Activated naive CD4-positive, alpha-beta T cell treated with anti-CD3 and anti-CD28 coated beads for 36 hours (primary cell): ENCODE results near the gene FUT4. TPM values are rescaled to one million over a fixed set of nuclear protein-coding genes. Genes with fewer than 3 reads are reported as not detected.

Experiments
- CTCF ChIA-PET: fragments of 350-600 bp; sonication (Branson Sonifier 250); formaldehyde crosslinking; loops from one replicate; lab custom pipeline; 2021; ENCODE audit warnings: antibody characterized with exemption; lab: Charles Lee
- DNase-seq: peaks from one replicate; pipeline ENCODE4 v3.0.0-alpha.2; 2020
- H3K27ac Mint-ChIP-seq: one replicate; pipeline ENCODE4 v1.8.0; 2021; ENCODE audit warnings: mild to moderate bottlenecking, mixed read lengths
- H3K27me3 Mint-ChIP-seq: one replicate; pipeline ENCODE4 v1.8.0; 2021; ENCODE audit warnings: low read depth, mixed read lengths
- H3K36me3 Mint-ChIP-seq: one replicate; pipeline ENCODE4 v1.8.0; 2021; ENCODE audit warnings: low read depth, mixed read lengths
- H3K4me1 Mint-ChIP-seq: one replicate; pipeline ENCODE4 v1.8.0; 2021; ENCODE audit warnings: low read depth, mixed read lengths
- H3K4me3 Mint-ChIP-seq: one replicate; pipeline ENCODE4 v1.8.0; 2021; ENCODE audit warnings: mild to moderate bottlenecking, moderate library complexity, mixed read lengths
- H3K9me3 Mint-ChIP-seq: one replicate; pipeline ENCODE4 v1.8.0; 2021; ENCODE audit warnings: mixed read lengths
- intact Hi-C: fragments of 100-400 bp; cut with micrococcal nuclease; formaldehyde crosslinking; loops from one replicate; pipeline ENCODE4 v1.15.1; 2023
- total RNA-seq, 2 experiments: library from RNA; stranded (reverse); gene quantifications; one replicate each; pipeline ENCODE4 v1.2.3, GENCODE V29; 2021

Gene FUT4
- total RNA-seq, 2 experiments from 2014 or later: 2.8 to 2.9 TPM

DNA sequence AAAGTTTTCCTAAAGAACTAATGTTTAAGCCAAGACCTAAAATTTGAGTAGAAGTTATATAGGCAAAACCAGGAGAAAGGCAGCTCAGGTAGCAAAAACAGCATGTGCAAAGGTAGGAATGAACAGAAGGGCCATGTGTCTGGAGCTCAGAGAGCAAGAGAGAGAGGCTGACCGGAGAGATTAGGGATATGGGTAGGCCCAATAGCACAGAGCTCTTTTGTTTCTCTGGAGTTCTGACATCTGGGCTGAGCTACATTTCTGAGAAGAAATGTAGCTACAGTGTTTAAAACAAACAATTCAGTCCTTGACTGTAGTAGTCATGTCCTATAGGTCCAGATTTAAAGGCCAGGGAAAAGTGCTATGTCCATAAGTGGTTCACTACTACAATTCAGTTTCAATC, 27.0 kb upstream of the FUT4 start:
- intact Hi-C loops: loop anchor here (5.0 kb wide), 2 partner anchors 246 to 361 kb away; no protein-coding TSS in a partner anchor
- Mint-ChIP-seq H3K9me3 (no peaks in the 10 kb centered on the region), H3K36me3 (no peaks in the 10 kb centered on the region), H3K4me3 (no peak overlapping the region), H3K27ac (no peak overlapping the region), H3K4me1 (peaks cover 7% of the 10 kb centered on the region), H3K27me3 (peaks cover 11% of the 10 kb centered on the region)
- CTCF ChIA-PET: interaction anchor here (0.5 to 2.3 kb wide), 7 partner anchors 9 to 360 kb away, joined by 3 to 11 read pairs (median 4); no protein-coding TSS in a partner anchor
- no peak for DNase-seq

GRCh38 chr11:94518300-94518699, 25.4 kb upstream of the FUT4 start:
- Mint-ChIP-seq H3K9me3 (no peaks in the 10 kb centered on the region), H3K4me1 (no peaks in the 10 kb centered on the region), H3K27me3 (peaks cover 4% of the 10 kb centered on the region), H3K27ac (no peak overlapping the region), H3K36me3 (no peaks in the 10 kb centered on the region), H3K4me3 (no peak overlapping the region)
- intact Hi-C loops: loop anchor here (2.0 to 5.0 kb wide), 3 partner anchors 223 to 359 kb away; no protein-coding TSS in a partner anchor
- no peak for DNase-seq
- CTCF ChIA-PET: interaction anchor here (0.6 to 1.4 kb wide), 5 partner anchors 17 to 401 kb away, joined by 3 to 6 read pairs (median 5); no protein-coding TSS in a partner anchor

GRCh38 chr11:94519478-94520084, 24.1 kb upstream of the FUT4 start:
- CTCF ChIA-PET: interaction anchor here (0.7 to 2.6 kb wide), 12 partner anchors 14 to 548 kb away, joined by 3 to 13 read pairs (median 3); no protein-coding TSS in a partner anchor
- peak; percentile 16 for DNase-seq
- Mint-ChIP-seq H3K27me3 (peaks cover 9% of the 10 kb centered on the region), H3K4me3 (no peak overlapping the region), H3K9me3 (no peaks in the 10 kb centered on the region), H3K27ac (no peak overlapping the region), H3K36me3 (no peaks in the 10 kb centered on the region), H3K4me1 (no peaks in the 10 kb centered on the region)
- intact Hi-C loops: loop anchor here (1.0 to 5.0 kb wide), 7 partner anchors 24 to 378 kb away; partner anchors contain the start of gene FUT4

DNA sequence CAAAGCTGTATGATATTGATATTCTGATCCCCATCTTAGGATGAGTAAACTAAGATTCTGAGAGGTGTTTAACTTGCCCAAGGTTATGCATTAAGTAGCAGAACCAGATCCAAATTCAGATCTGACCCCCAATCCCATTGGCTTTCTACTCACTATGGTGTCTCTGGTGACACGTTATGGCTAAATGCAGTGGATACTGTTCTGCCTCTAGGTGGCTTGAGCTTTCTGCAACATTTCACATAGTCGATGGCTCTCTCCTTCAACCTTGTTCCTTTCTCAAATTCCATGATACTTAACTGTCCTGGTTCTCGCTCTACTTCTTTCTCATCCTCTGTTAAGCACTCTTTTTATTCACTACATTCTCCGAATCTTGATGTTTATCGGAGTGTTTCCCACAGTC, 22.0 kb upstream of the FUT4 start:
- no peaks in the 10 kb centered on the region for H3K36me3 Mint-ChIP-seq
- no peak overlapping the region for H3K4me3 Mint-ChIP-seq
- intact Hi-C loops: no loop called here
- CTCF ChIA-PET: interaction anchor here (0.6 to 2.6 kb wide), 8 partner anchors 8 to 721 kb away, joined by 3 to 13 read pairs (median 3); no protein-coding TSS in a partner anchor
- DNase-seq: no peak
- no peaks in the 10 kb centered on the region for H3K4me1 Mint-ChIP-seq
- no peak overlapping the region for H3K27ac Mint-ChIP-seq
- H3K9me3 Mint-ChIP-seq: no peaks in the 10 kb centered on the region
- H3K27me3 Mint-ChIP-seq: peaks cover 10% of the 10 kb centered on the region

DNA sequence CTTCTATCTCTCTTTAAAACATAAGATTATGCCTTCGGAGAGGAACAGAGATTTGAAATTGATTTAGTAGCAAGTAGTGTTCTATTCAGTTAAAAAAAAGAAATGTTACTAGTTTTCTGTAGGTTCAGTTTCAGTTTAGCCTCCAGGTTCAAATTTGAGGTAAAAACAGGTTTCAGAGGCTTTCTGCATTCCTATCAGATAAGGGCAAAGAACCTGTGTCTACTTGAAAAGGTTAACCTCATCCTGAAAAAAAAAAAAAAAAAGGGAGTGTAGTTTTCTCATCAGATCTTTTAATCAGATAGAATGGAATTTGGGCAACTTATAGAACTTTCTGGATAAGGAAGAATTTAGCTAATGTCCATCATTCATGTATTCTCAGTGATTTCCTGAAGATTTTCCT, 19.4 kb upstream of the FUT4 start:
- Mint-ChIP-seq H3K9me3 (no peaks in the 10 kb centered on the region), H3K4me3 (no peak overlapping the region), H3K27me3 (peaks cover 14% of the 10 kb centered on the region), H3K27ac (no peak overlapping the region), H3K36me3 (no peaks in the 10 kb centered on the region), H3K4me1 (no peaks in the 10 kb centered on the region)
- CTCF ChIA-PET: interaction anchor here (0.7 kb wide), 2 partner anchors 11 to 60 kb away, joined by 3 to 4 read pairs; no protein-coding TSS in a partner anchor
- no peak for DNase-seq
- intact Hi-C loops: no loop called here

DNA sequence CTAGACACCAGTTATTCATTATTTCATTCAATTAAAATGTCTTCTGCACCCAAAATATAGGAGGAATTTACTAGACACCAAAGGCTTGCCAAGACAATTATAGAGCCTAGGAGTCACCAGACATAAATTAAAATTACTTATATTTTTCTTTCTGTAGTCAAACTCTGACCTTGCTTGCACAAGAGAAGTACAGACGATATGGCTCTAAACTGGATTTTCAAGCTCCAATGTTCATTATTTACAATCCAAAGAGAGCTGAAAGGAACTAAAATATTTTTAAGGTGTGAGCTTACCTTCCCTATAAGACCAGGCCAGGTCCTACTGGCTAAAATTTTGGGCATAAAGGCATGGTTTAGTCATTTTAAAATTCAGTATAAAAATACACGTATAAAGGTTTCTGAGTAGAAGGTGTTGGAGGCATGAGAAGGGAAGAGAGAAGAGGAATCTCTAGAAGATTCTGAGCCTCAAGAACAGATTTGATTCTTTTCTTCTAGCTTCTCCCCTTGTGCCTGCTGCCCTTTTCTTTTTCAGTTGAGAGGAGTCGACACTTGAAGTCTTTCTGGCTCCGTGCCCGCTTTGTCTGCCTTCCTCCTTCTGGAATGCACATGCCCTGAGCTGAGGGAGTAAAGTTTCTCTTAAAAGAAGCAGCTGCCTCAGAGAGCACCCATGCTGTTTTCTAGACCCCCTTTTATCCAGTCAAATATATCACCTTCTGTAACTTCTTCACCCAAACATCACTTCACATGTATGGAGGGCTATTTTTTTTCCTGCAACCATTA, 18.0 kb upstream of the FUT4 start:
- no peak overlapping the region for H3K4me3 Mint-ChIP-seq
- no peaks in the 10 kb centered on the region for H3K9me3 Mint-ChIP-seq
- peaks cover 17% of the 10 kb centered on the region for H3K27me3 Mint-ChIP-seq
- H3K4me1 Mint-ChIP-seq: no peaks in the 10 kb centered on the region
- CTCF ChIA-PET: interaction anchor here (0.7 to 1.3 kb wide), 2 partner anchors 9 to 811 kb away, joined by 3 to 5 read pairs; no protein-coding TSS in a partner anchor
- DNase-seq: no peak
- no peak overlapping the region for H3K27ac Mint-ChIP-seq
- no peaks in the 10 kb centered on the region for H3K36me3 Mint-ChIP-seq
- intact Hi-C loops: no loop called here

GRCh38 chr11:94526645-94527438, 16.9 kb upstream of the FUT4 start:
- Mint-ChIP-seq H3K27ac (no peak overlapping the region), H3K4me1 (no peaks in the 10 kb centered on the region), H3K27me3 (peaks cover 17% of the 10 kb centered on the region), H3K36me3 (no peaks in the 10 kb centered on the region), H3K4me3 (no peak overlapping the region), H3K9me3 (no peaks in the 10 kb centered on the region)
- DNase-seq: no peak
- CTCF ChIA-PET: interaction anchor here (0.7 to 1.3 kb wide), 2 partner anchors 10 to 812 kb away, joined by 3 to 5 read pairs; no protein-coding TSS in a partner anchor
- intact Hi-C loops: no loop called here

- no peaks in the 10 kb centered on the region for H3K4me1 Mint-ChIP-seq
- H3K36me3 Mint-ChIP-seq: no peaks in the 10 kb centered on the region
- intact Hi-C loops: no loop called here
- DNase-seq: no peak
- CTCF ChIA-PET: no interaction called here
- no peaks in the 10 kb centered on the region for H3K9me3 Mint-ChIP-seq
- H3K27me3 Mint-ChIP-seq: peaks cover 17% of the 10 kb centered on the region
- no peak overlapping the region for H3K27ac Mint-ChIP-seq
- H3K4me3 Mint-ChIP-seq: no peak overlapping the region
Measured at GRCh38 chr11:94528551-94528950, 15.2 kb upstream of the FUT4 start.

- CTCF ChIA-PET: no interaction called here
- DNase-seq: no peak
- H3K4me3 Mint-ChIP-seq: no peak overlapping the region
- H3K4me1 Mint-ChIP-seq: no peaks in the 10 kb centered on the region
- no peaks in the 10 kb centered on the region for H3K36me3 Mint-ChIP-seq
- H3K27me3 Mint-ChIP-seq: peaks cover 14% of the 10 kb centered on the region
- H3K9me3 Mint-ChIP-seq: no peaks in the 10 kb centered on the region
- intact Hi-C loops: no loop called here
- no peak overlapping the region for H3K27ac Mint-ChIP-seq
Measured at GRCh38 chr11:94532211-94532610, 11.5 kb upstream of the FUT4 start.

- Mint-ChIP-seq H3K4me1 (no peaks in the 10 kb centered on the region), H3K4me3 (no peak overlapping the region), H3K27me3 (peaks cover 16% of the 10 kb centered on the region), H3K36me3 (no peaks in the 10 kb centered on the region), H3K27ac (no peak overlapping the region), H3K9me3 (no peaks in the 10 kb centered on the region)
- no peak for DNase-seq
- intact Hi-C loops: no loop called here
- CTCF ChIA-PET: no interaction called here
Measured at GRCh38 chr11:94533206-94533605, 10.5 kb upstream of the FUT4 start.

DNA sequence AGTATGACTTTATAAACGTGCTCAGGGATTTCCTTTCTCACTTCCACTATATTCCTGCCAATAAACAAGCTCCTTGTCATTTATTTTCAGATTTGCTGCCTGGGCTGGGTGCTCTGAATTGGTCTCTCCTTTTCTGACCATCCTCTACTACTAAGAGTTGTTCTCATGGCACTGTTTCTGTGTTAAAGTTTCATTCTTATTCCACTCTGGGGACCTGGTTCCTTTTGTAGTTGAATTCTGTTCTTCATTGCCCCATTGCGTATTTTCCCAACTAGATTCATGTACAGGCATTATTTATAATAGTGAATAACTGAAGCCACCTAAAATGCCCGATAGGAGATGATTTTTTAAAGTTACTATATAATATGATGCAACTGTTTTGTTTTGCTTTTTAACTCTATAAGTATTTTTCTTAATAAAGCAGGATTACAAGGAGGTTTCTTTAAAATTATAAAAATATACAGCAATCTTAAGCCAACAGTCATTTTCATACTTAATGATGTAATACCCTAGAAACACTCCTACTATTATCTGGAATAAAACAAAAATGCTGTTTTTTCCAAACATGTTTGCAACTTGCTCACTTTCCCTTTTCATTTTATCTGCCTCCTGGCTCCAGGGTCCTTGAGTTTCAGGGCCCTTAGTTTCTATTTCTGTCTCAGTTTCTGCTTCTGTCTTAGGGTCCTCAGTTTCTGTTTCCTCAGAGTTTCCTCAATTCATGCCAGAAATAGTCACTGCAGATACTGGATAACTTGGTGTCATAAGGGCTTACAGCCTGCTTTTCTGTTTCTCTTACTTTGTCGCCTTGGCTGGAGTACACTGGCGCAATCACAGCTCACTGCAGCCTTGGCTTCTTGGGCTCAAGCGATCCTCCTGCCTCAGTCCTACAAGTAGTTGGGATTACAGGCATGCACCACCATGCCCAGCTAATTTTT, 9.8 kb upstream of the FUT4 start:
- Mint-ChIP-seq H3K9me3 (no peaks in the 10 kb centered on the region), H3K4me1 (no peaks in the 10 kb centered on the region), H3K27me3 (peaks cover 14% of the 10 kb centered on the region), H3K36me3 (no peaks in the 10 kb centered on the region), H3K4me3 (no peak overlapping the region), H3K27ac (no peak overlapping the region)
- intact Hi-C loops: no loop called here
- CTCF ChIA-PET: no interaction called here
- no peak for DNase-seq
